K562 (cell line): ENCODE measurements around the gene SLC6A9. TPM values are rescaled to one million over a fixed set of nuclear protein-coding genes. Genes with fewer than 3 reads are reported as not detected.

Experiments
- CHAMP1 ChIP-seq: fragments of 450-650 bp; IDR thresholded peaks from 2 replicates; pipeline ENCODE4 v1.6.1; 2016; ENCODE audit warnings: mild to moderate bottlenecking
- CREB5 ChIP-seq: fragments of 250-450 bp; sonication (Bioruptor Pico); IDR thresholded peaks from 2 replicates; pipeline ENCODE4 v1.5.0; 2020; ENCODE audit warnings: mild to moderate bottlenecking
- CSDE1 ChIP-seq, 2 experiments: fragments of 450-650 bp; IDR thresholded peaks; 2 replicates each; pipeline ENCODE4 v1.6.1; 2016; ENCODE audit warnings: mild to moderate bottlenecking in 1 of 2
- CXXC5 ChIP-seq: fragments of 250-450 bp; sonication (Bioruptor Pico); IDR thresholded peaks from 2 replicates; pipeline ENCODE4 v1.8.0; 2022; ENCODE audit warnings: inconsistent platforms, mild to moderate bottlenecking, moderate library complexity
- HDAC6 ChIP-seq: IDR thresholded peaks from 2 replicates; pipeline ENCODE4 v1.6.1; 2012; ENCODE audit warnings: low read depth, mild to moderate bottlenecking, control low read depth, inconsistent platforms, low read length, moderate library complexity
- IRF1 ChIP-seq: sonication (generic); formaldehyde crosslinking; IDR thresholded peaks from 2 replicates; pipeline ENCODE4 v1.8.0; 2022; ENCODE audit warnings: missing genetic modification reagents, mild to moderate bottlenecking, borderline replicate concordance
- JUNB ChIP-seq: fragments of 450-650 bp; formaldehyde crosslinking; conservative IDR thresholded peaks from 2 replicates; pipeline ENCODE4 v1.4.0; 2020; ENCODE audit warnings: mild to moderate bottlenecking
- MBD2 ChIP-seq: sonication (generic); IDR thresholded peaks from 2 replicates; pipeline ENCODE4 v1.6.1; 2016; ENCODE audit warnings: low read depth, borderline replicate concordance
- MYC ChIP-seq, 2 experiments: fragments of 250-450 bp in 1 of 2; sonication (Bioruptor Pico) in 1 of 2; IDR thresholded peaks; 2 replicates each; pipeline versions ENCODE4 v1.5.1 to v1.6.1; 2012 to 2021; ENCODE audit warnings: low read depth in 2 of 2, borderline replicate concordance in 1 of 2, improper control_type of control experiment in 1 of 2, low read length in 1 of 2, mild to moderate bottlenecking in 1 of 2, moderate library complexity in 1 of 2
- NR4A1 ChIP-seq, 2 experiments: fragments of 250-450 bp in 1 of 2; fragments of 450-650 bp in 1 of 2; sonication (Bioruptor Pico) in 1 of 2; IDR thresholded peaks; 2 replicates each; pipeline versions ENCODE4 v1.4.0 to v1.6.1; 2016 to 2020; ENCODE audit warnings: mild to moderate bottlenecking in 2 of 2, missing compliant biosample characterization in 1 of 2, missing genetic modification characterization in 1 of 2, moderate library complexity in 1 of 2
- RB1 ChIP-seq: fragments of 450-650 bp; IDR thresholded peaks from 2 replicates; pipeline ENCODE4 v1.6.1; 2017; ENCODE audit warnings: low read depth, mild to moderate bottlenecking
- SMARCA4 ChIP-seq: fragments of 450-650 bp; IDR thresholded peaks from 2 replicates; pipeline ENCODE4 v1.6.1; 2016
- TFAP4 ChIP-seq: sonication (generic); formaldehyde crosslinking; IDR thresholded peaks from 2 replicates; pipeline ENCODE4 v1.8.0; 2022; ENCODE audit warnings: missing genetic modification reagents, mild to moderate bottlenecking, moderate library complexity, borderline replicate concordance
- USF1 ChIP-seq: sonication (generic); formaldehyde crosslinking; IDR thresholded peaks from 2 replicates; pipeline ENCODE4 v1.9.0; 2022; ENCODE audit warnings: mild to moderate bottlenecking, missing genetic modification reagents
- ZHX1 ChIP-seq: fragments of 150-350 bp; conservative IDR thresholded peaks from 2 replicates; pipeline ENCODE4 v1.6.1; 2014; ENCODE audit warnings: low read length
- ZNF124 ChIP-seq: sonication (generic); formaldehyde crosslinking; IDR thresholded peaks from 2 replicates; pipeline ENCODE4 v1.8.1; 2022; ENCODE audit warnings: missing genetic modification reagents
- ZNF830 ChIP-seq: fragments of 250-450 bp; sonication (Bioruptor Pico); IDR thresholded peaks from 2 replicates; pipeline ENCODE4 v1.5.0; 2021; ENCODE audit warnings: mild to moderate bottlenecking
- polyA plus RNA-seq, 8 experiments: library from polyadenylated mRNA; depleted of rRNA in 4 of 8; stranded (reverse) in 5 of 8; unstranded in 3 of 8; fragments of >200 nt; fragmentation: Nextera tagmentation in 2 of 8; fragmentation: Illumina TruSeq in 1 of 8; extraction: Ambion mirVana in 2 of 8; extraction: Trizol in 1 of 8; gene quantifications; 2 replicates each; pipeline versions ENCODE4 v1.2.1 to v1.2.3, GENCODE V29; 2011 to 2014; ENCODE audit warnings: inconsistent platforms in 1 of 8, missing spikeins in 1 of 8
- total RNA-seq, 7 experiments: library from RNA; depleted of rRNA in 6 of 7; stranded (reverse); fragments of >200 nt in 6 of 7; fragmentation: Illumina TruSeq in 2 of 7; extraction: Trizol in 2 of 7; gene quantifications; 2 replicates each; pipeline versions ENCODE4 v1.2.1 to v1.2.3, GENCODE V29; 2011 to 2021; ENCODE audit warnings: low replicate concordance in 1 of 7

The SLC6A9 gene
- total and polyA plus RNA-seq, 9 of the 15 experiments (the other 6 are each of a cell fraction or from before 2014, with no cell fraction given), result 0.17 to 18.7 (median 2.9) TPM

- TF ChIP-seq CREB5 (CRISPR knock-in tag) (no peak), NR4A1 (CRISPR knock-in tag; IDR thresholded peaks at IDR 0.05) (0 out of 2 replicates have a peak, but pooled peaks have one; percentile 40), NR4A1 (tag; IDR thresholded peaks at IDR 0.05) (no peak), CSDE1 (IDR thresholded peaks at IDR 0.05) (no peak; a peak in 1 of 4 replicates), ZHX1 (0 out of 2 replicates have a peak, but pooled peaks have one; percentile 34), MYC (IDR thresholded peaks at IDR 0.05; ENCODE audit: low read depth, low read length) (peak; percentile 73), MYC (CRISPR knock-in tag; IDR thresholded peaks at IDR 0.05; ENCODE audit: borderline replicate concordance, low read depth) (no peak; the same call in 1 of the 2 replicates), HDAC6 (no peak), IRF1 (CRISPR knock-in tag) (no peak), CXXC5 (peak; percentile 83), SMARCA4 (no peak), MBD2 (no peak), ZNF124 (CRISPR knock-in tag) (no peak), TFAP4 (peak; percentile 64), USF1 (no peak; the same call in 1 of the 2 replicates), ZNF830 (CRISPR knock-in tag) (no peak), JUNB (CRISPR knock-in tag) (no peak), CHAMP1 (no peak), RB1 (peak; percentile 51; the same call in 1 of the 2 replicates)
Measured at GRCh38 chr1:43991476-43992231, 39.6 kb downstream of the SLC6A9 start, which contains the start of gene CCDC24 (continued).
